ENCODE results near the gene MESD. TPM values are rescaled to one million over a fixed set of nuclear protein-coding genes. Genes with fewer than 3 reads are reported as not detected.

Gene MESD
- total and polyA plus RNA-seq, 9 of the 15 experiments (the other 6 are each of a cell fraction or from before 2014, with no cell fraction given): 11.3 to 39.7 (median 22.8) TPM

DNA sequence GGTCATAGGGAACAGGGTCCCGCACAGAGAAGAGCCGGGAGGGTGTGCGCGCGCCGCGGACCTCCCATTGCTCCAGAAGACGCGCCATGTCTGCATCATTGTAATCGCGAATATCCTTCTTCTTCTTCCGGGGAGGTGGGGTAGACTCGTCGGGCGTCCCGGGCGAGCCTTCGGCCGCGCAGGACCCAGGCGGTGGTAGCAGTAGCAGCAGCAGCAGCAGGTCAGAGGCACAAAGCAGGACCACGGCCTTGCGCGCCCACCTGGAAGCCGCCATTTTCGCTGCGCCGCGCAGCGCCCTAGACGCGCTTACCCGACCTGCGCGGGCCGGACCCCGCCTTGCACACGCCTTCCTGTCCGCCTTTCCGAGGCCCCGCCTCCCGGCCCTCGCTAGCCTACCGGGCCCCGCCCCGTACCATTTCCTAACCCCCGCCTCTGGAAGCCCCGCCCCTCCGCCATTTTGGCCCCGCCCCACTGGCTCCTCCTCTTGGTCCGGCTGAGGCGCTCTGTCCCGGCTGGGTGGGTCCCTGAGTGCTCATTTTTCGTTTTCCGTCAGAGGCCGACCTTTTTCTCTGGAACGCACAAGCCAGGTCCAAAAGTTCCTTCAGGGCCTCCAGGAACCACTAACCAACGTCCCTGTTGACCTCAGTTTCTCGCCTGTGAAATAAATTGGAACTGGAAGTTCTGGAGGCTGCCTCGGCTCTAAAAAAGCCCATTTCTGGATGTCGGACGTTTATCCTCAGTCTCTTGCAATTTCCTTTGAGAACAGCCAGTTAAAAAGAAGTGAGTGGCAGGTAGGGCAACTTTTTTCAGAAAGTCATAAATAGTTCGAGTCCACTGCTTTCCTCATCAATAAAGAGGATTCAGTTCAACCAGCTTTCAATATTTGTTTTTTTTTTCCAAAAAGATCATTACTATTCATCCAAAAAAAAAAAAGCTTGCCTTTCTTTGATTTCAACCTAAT is at the start of gene MESD (continued):
- TF ChIP-seq, protein P1, sequence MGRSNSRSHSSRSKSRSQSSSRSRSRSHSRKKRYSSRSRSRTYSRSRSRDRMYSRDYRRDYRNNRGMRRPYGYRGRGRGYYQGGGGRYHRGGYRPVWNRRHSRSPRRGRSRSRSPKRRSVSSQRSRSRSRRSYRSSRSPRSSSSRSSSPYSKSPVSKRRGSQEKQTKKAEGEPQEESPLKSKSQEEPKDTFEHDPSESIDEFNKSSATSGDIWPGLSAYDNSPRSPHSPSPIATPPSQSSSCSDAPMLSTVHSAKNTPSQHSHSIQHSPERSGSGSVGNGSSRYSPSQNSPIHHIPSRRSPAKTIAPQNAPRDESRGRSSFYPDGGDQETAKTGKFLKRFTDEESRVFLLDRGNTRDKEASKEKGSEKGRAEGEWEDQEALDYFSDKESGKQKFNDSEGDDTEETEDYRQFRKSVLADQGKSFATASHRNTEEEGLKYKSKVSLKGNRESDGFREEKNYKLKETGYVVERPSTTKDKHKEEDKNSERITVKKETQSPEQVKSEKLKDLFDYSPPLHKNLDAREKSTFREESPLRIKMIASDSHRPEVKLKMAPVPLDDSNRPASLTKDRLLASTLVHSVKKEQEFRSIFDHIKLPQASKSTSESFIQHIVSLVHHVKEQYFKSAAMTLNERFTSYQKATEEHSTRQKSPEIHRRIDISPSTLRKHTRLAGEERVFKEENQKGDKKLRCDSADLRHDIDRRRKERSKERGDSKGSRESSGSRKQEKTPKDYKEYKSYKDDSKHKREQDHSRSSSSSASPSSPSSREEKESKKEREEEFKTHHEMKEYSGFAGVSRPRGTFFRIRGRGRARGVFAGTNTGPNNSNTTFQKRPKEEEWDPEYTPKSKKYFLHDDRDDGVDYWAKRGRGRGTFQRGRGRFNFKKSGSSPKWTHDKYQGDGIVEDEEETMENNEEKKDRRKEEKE (IDR thresholded peaks at IDR 0.05; ENCODE audit: borderline replicate concordance in 1 of 2, control insufficient read depth in 1 of 2, low read depth in 2 of 2, low read length in 1 of 2): no peak
- no peak for TF ChIP-seq TSC22D4 (tag; IDR thresholded peaks at IDR 0.05)
- TF ChIP-seq ZNF12 (CRISPR knock-in tag; IDR thresholded peaks at IDR 0.05): no peak
- TF ChIP-seq, protein P2, sequence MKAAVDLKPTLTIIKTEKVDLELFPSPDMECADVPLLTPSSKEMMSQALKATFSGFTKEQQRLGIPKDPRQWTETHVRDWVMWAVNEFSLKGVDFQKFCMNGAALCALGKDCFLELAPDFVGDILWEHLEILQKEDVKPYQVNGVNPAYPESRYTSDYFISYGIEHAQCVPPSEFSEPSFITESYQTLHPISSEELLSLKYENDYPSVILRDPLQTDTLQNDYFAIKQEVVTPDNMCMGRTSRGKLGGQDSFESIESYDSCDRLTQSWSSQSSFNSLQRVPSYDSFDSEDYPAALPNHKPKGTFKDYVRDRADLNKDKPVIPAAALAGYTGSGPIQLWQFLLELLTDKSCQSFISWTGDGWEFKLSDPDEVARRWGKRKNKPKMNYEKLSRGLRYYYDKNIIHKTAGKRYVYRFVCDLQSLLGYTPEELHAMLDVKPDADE (conservative IDR thresholded peaks at IDR 0.05; ENCODE audit: control insufficient read depth, low read depth, low read length): 0 out of 2 replicates have a peak, but pooled peaks have one; percentile 15
- no peak for TF ChIP-seq MECOM (CRISPR knock-in tag; IDR thresholded peaks at IDR 0.05)
- TF ChIP-seq NFXL1 (CRISPR knock-in tag; IDR thresholded peaks at IDR 0.05): no peak
- TF ChIP-seq, protein P3, sequence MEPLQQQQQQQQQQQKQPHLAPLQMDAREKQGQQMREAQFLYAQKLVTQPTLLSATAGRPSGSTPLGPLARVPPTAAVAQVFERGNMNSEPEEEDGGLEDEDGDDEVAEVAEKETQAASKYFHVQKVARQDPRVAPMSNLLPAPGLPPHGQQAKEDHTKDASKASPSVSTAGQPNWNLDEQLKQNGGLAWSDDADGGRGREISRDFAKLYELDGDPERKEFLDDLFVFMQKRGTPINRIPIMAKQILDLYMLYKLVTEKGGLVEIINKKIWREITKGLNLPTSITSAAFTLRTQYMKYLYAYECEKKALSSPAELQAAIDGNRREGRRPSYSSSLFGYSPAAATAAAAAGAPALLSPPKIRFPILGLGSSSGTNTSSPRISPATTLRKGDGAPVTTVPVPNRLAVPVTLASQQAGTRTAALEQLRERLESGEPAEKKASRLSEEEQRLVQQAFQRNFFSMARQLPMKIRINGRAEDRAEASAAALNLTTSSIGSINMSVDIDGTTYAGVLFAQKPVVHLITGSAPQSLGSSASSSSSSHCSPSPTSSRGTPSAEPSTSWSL (CRISPR knock-in tag; IDR thresholded peaks at IDR 0.05; ENCODE audit: borderline replicate concordance): no peak
- TF ChIP-seq ZBTB7A (IDR thresholded peaks at IDR 0.05; ENCODE audit: borderline replicate concordance, control insufficient read depth, low read depth, low read length): peak; percentile 20; the same call in 1 of the 2 replicates
- TF ChIP-seq SNIP1 (IDR thresholded peaks at IDR 0.05; ENCODE audit: low read depth): no peak
